ENCODE results near the gene CBX2.

CBX2 gene

DNA sequence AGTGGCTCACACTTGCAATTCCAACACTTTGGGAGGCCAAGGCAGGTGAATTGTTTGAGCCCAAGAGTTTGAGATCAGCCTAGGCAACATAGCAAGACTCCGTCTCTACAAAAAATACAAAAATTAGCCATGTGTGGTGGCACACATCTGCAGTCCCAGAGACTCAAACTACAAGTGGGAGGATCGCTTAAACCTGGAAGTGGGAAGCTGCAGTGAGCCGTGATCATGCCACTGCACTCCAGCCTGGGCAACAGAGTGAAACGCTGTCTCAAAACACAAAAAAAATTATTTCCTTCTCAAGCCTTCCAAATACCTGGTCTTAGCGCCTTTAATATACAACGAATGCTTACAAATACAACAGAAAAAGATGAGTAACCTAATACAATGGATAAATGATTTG, 19.7 kb upstream of the CBX2 start:
- TF ChIP-seq, protein P1, sequence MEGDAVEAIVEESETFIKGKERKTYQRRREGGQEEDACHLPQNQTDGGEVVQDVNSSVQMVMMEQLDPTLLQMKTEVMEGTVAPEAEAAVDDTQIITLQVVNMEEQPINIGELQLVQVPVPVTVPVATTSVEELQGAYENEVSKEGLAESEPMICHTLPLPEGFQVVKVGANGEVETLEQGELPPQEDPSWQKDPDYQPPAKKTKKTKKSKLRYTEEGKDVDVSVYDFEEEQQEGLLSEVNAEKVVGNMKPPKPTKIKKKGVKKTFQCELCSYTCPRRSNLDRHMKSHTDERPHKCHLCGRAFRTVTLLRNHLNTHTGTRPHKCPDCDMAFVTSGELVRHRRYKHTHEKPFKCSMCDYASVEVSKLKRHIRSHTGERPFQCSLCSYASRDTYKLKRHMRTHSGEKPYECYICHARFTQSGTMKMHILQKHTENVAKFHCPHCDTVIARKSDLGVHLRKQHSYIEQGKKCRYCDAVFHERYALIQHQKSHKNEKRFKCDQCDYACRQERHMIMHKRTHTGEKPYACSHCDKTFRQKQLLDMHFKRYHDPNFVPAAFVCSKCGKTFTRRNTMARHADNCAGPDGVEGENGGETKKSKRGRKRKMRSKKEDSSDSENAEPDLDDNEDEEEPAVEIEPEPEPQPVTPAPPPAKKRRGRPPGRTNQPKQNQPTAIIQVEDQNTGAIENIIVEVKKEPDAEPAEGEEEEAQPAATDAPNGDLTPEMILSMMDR (IDR thresholded peaks at IDR 0.05; ENCODE audit: low read depth, low read length): no peak
- Histone ChIP-seq H3K4me3 (ENCODE audit: low read depth, low read length) (no peak overlapping the region), H3K4me1 (no peaks in the 10 kb centered on the region), H3K36me3 (no peaks in the 10 kb centered on the region), H3K9me3 (no peaks in the 10 kb centered on the region), H3K27me3 (no peaks in the 10 kb centered on the region)
- DNase-seq: no peak

GRCh38 chr17:79760197-79760906, 17.6 kb upstream of the CBX2 start:
- no peaks in the 10 kb centered on the region for H3K36me3 ChIP-seq
- no peaks in the 10 kb centered on the region for H3K4me1 ChIP-seq
- no peak overlapping the region for H3K4me3 ChIP-seq (ENCODE audit: low read depth, low read length)
- DNase-seq: no peak
- TF ChIP-seq, protein P1 (IDR thresholded peaks at IDR 0.05; ENCODE audit: low read depth, low read length): no peak
- no peaks in the 10 kb centered on the region for H3K27me3 ChIP-seq
- no peaks in the 10 kb centered on the region for H3K9me3 ChIP-seq

DNA sequence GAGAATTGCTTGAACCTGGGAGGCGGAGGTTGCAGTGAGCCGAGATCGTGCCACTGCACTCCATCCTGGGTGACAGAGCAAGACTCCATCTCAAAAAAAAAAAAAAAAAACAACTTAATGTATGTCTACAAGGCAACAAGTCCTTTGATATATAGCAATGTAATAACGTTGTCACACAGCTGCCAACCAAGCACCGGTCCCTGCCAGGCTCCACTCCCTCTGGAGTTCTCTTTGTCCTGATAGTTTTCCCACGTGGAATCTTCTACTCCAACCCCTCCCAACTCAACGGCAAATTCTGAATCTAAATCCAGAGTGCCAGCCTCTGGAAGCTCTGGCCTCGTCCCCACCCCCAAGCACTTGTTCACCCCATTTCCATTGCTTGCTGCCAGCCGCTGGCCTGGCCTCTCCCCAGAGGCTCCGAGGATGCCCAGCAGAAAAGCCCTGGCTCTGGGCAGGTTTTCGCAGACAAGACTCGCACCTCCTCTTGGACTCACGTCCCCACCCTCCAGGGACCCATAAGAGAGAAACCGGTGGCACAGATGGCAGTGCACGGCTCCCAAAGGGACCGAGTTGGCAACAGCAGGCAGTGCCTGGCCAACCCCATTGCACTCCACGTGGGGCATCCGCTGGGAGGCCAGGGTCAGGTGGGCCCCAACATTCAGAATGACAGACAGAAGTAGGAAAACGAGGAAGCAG, 15.9 kb upstream of the CBX2 start:
- Histone ChIP-seq H3K27me3 (no peaks in the 10 kb centered on the region), H3K9me3 (no peaks in the 10 kb centered on the region), H3K36me3 (no peaks in the 10 kb centered on the region), H3K4me1 (no peaks in the 10 kb centered on the region), H3K4me3 (ENCODE audit: low read depth, low read length) (no peak overlapping the region)
- DNase-seq: no peak
- TF ChIP-seq, protein P1 (IDR thresholded peaks at IDR 0.05; ENCODE audit: low read depth, low read length): no peak

GRCh38 chr17:79765708-79766107, 12.2 kb upstream of the CBX2 start:
- Histone ChIP-seq H3K9me3 (0 out of 2 replicates have a peak, but pooled peaks cover 2% of the 10 kb centered on the region), H3K36me3 (no peaks in the 10 kb centered on the region), H3K4me1 (no peaks in the 10 kb centered on the region), H3K4me3 (ENCODE audit: low read depth, low read length) (no peak overlapping the region), H3K27me3 (no peaks in the 10 kb centered on the region)
- DNase-seq: no peak
- TF ChIP-seq, protein P1 (IDR thresholded peaks at IDR 0.05; ENCODE audit: low read depth, low read length): no peak

- no peaks in the 10 kb centered on the region for H3K36me3 ChIP-seq
- H3K27me3 ChIP-seq: no peaks in the 10 kb centered on the region
These were observed 8.1 kb upstream of the CBX2 start for GRCh38 chr17:79769570-79770506.

More at GRCh38 chr17:79769570-79770506, 8.1 kb upstream of the CBX2 start:
- Histone ChIP-seq H3K9me3 (0 out of 2 replicates have a peak, but pooled peaks cover 2% of the 10 kb centered on the region), H3K4me1 (no peaks in the 10 kb centered on the region), H3K4me3 (ENCODE audit: low read depth, low read length) (no peak overlapping the region)
- TF ChIP-seq, protein P1 (IDR thresholded peaks at IDR 0.05; ENCODE audit: low read depth, low read length): no peak
- no peak for DNase-seq
